Activated CD8-positive, alpha-beta memory T cell treated with anti-CD3 and anti-CD28 coated beads, Interleukin-2, amount 50 U/mL, for 24 hours (primary cell): ENCODE data around the gene HOXD11.

ENCODE experiments used
- DNase-seq: peaks from one replicate; pipeline ENCODE4 v3.0.0-alpha.2; 2020; ENCODE audit errors: extremely low read depth

The HOXD11 gene

GRCh38 chr2:176081376-176081836 lies 25.7 kb upstream of the HOXD11 start:
- DNase-seq: no peak

GRCh38 chr2:176081837-176082524 lies 25.1 kb upstream of the HOXD11 start:
- no peak for DNase-seq

GRCh38 chr2:176082525-176082823 lies 24.6 kb upstream of the HOXD11 start:
- no peak for DNase-seq

GRCh38 chr2:176082824-176083751 lies 24.0 kb upstream of the HOXD11 start:
- no peak for DNase-seq

- DNase-seq: no peak
Observed at GRCh38 chr2:176083796-176084261, 23.3 kb upstream of the HOXD11 start, which contains the start of gene EVX2. Gene EVX2 (minus strand): TSS chr2:176083962. CDS start chr2:176083776, 186 bp downstream.

GRCh38 chr2:176084611-176085119 lies 22.4 kb upstream of the HOXD11 start:
- DNase-seq: no peak

GRCh38 chr2:176085120-176085788 lies 21.8 kb upstream of the HOXD11 start:
- DNase-seq: no peak

GRCh38 chr2:176085861-176086771 lies 21.0 kb upstream of the HOXD11 start:
- no peak for DNase-seq

GRCh38 chr2:176087330-176088047 lies 19.6 kb upstream of the HOXD11 start:
- no peak for DNase-seq

GRCh38 chr2:176088048-176088936 lies 18.8 kb upstream of the HOXD11 start:
- DNase-seq: no peak

- no peak for DNase-seq
Observed at GRCh38 chr2:176088937-176089842, 17.9 kb upstream of the HOXD11 start.

- DNase-seq: no peak
Observed at GRCh38 chr2:176089843-176090395, 17.2 kb upstream of the HOXD11 start.

- DNase-seq: no peak
Observed at GRCh38 chr2:176090862-176091261, 16.2 kb upstream of the HOXD11 start.

- DNase-seq: no peak
Observed at GRCh38 chr2:176091329-176092258, 15.5 kb upstream of the HOXD11 start.

GRCh38 chr2:176092270-176093144 lies 14.6 kb upstream of the HOXD11 start, which contains the start of gene HOXD13:
Gene HOXD13 (plus strand): TSS chr2:176092721. CDS start chr2:176092891, 170 bp downstream.
- DNase-seq: no peak
